SKM-1 treated with dmso at 0.1 percent for 144 hours (cell line): ENCODE data around the gene CHD6.

ENCODE experiments used
- DNase-seq: peaks from one replicate; lab custom pipeline; 2025; ENCODE audit not compliant: unreplicated experiment; lab: John Stamatoyannopoulos, UW

The CHD6 gene

GRCh38 chr20:41617902-41618806 is at the start of gene CHD6:
CHD6 (minus strand) TSS chr20:41618377; CDS start chr20:41551337, 67,040 bp downstream.
- DNase-seq = peak; percentile 92

- no peak for DNase-seq
Measured at GRCh38 chr20:41664584-41664983, 46.4 kb upstream of the CHD6 start.

DNA sequence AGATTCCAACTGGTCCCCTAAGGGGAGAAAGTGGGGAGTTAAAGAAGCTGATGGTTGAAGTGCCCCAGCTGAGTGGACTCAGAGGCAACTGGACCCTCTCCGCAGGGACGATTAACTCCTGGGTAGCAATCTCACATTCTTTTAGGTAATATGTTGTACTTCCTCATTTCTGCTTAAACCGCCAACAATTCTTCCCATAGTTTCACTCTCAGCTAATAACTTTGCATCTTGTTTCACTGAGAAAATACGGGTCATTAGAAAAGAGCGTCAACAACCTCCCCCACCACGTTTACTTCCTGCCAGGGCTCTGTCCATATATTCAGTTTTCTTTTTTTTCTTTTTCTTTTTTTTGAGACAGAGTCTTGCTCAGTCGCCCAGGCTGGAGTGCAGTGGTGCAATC is 39.5 kb upstream of the CHD6 start:
- peak; percentile 17 for DNase-seq

DNA sequence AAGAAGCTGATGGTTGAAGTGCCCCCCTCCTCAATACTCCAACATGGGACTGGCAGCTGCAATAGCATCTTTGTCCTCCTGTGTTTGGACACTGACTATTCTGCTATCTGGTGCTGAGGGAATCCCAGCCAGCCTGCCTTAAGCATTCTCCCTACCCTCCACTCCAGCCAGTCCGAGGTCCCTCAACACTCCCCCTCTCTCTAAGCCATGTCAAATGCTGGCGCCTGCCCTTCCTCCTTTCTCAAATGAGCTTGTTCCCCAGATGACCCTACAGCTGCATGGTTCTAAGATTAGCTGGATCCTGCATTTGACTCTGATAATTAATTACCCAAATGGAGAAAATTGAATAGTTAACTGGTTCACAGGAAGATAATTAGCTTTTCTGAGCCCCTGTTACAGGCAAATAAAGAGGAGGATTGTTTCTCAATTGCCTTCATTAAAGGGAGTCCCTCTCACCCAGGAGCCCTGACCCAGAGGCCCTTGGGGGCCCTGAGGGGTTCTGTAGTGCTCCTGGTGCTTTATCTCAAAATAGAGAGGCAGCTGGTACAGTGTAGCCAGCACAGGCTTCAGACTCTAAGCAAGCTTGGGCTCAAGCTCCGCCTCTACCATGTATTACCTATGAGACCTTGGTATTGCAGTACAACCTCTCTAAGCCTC is 37.9 kb upstream of the CHD6 start:
- no peak for DNase-seq

DNA sequence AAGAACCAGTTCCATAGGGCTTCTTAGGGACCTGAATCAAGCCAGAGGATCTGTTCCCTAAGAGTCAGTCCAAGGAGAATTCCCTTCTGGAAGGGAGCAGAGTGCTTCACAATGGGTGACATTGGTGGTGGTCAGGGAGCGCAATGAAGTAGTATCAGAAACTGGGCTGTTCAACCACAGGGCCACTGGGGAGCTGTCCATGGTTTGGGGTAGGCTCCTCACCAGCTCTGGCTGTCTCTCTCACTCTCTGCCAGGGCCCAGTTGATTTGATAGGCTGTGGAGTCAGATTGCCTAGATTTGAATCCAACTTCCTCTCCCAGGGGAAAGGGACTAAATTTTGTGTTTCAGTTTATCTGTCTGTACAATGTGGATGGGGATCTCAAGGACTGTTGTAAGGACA is 36.7 kb upstream of the CHD6 start:
- no peak for DNase-seq

DNA sequence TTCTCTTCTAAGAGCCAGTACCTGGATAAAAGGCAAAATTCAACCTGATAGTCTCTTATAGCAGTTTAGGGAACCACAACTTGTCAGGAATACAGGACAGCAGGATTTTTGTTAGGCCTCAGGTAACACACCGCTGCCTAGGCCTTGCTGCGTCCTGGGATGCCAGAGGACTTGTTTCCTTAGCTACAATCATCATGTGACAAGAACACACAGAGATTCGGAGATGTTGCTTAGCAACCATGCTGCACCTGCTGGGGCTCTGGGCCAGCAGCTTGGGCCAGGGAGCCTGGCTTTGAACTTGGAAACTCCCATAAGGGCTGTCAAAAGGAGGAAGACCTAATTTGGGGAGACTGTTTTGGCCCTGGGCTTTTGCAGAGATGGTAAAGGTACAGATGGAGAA is 36.1 kb upstream of the CHD6 start:
- no peak for DNase-seq

DNA sequence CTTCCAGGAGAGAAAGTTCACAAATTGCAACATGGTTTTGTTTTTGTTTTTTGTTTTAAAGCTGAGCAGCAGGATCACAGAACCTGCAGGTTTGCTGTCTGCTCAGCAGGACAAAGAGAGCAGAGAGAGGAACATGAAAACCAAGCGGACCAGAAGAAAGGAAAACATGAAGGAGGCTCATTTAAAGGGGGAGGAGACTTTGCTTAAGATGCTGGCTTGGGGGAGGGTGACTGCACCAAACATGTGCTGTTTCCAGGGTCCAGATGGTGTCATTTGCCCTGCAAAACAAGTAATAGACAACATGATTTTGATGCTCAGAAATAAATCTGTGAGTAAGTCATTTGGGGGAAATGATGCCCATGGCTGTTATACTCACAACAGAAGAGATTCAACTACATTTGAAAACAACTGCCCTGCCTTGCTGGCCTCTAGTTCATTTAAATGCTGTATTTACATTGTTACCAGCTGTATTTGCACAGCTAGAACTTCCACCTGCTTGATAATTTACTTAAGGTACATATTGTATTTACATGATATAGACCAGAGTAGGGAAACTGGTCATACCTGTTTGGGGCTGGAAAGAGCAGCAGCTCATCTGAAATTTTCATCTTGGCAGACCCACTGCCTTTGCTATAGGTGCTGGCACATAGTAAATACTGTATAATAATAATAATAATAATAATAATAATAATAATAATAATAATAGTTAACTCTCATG is 32.2 kb upstream of the CHD6 start:
- no peak for DNase-seq

DNA sequence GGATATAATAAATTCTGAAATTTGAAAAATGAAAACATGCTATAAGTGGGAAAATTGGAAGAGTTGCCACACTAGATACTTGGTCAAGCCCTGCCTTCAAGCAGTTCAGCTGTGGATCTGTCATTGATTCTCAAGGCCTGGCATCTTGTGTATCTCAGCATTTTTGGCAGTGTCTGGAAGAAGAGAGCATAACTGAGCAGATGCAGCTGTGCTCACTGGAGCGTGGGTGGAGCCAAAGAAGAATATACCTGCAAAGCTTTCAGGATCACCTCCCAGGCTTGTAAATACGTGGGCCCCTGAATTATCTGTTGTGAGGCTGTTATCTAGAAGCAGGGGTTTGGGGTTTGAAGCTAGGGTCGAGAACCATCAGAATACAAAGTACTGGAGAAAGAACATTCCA is 31.3 kb upstream of the CHD6 start:
- no peak for DNase-seq

GRCh38 chr20:41645372-41645771 is 27.2 kb upstream of the CHD6 start:
- no peak for DNase-seq

DNA sequence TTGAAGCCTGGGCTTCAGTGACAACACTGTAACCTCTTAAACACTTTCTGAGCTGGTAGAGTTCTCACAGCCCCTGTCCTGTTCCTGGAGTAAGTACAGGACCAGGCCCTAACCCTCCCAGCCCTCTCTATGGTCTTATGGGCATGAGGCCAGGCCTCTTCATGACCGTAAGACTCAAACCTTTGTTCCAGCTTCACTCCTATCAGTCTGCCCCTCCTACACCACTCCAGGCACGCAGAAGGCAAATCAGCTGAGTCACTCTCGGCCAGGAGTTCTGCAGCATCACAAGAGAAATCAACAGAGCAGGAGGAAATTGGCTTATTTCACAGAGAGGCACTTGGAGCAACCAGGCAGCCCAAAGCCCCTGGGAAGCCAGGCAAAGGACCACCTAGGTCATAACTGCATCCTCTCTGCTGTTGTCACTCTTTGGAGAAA is 25.3 kb upstream of the CHD6 start:
- DNase-seq = no peak

GRCh38 chr20:41639630-41640029 is 21.5 kb upstream of the CHD6 start:
- DNase-seq = no peak

- DNase-seq = no peak
Measured at GRCh38 chr20:41638456-41638855, 20.3 kb upstream of the CHD6 start.

- no peak for DNase-seq
Measured at GRCh38 chr20:41635158-41635557, 17.0 kb upstream of the CHD6 start.

- peak; percentile 43 for DNase-seq
Measured at GRCh38 chr20:41632896-41633295, 14.7 kb upstream of the CHD6 start.

DNA sequence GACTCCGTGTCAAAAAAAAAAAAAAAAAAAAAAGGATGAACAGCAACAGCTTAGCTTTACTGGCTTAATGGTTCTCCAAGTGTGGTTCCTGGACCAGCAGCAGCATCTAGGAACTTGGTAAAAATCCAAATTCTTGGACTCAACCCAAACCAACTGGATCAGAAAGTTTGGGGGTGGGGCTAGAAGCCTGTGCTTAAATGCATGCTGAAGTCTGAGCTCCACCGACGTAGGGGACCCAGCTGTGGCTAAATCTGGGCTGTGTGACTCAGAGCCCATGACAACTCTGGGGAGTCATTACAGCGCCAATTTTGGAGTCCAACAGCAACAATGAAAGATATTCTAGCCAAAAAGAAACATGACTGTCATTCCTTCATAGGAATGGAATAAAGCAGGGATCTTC is 13.6 kb upstream of the CHD6 start:
- no peak for DNase-seq

DNA sequence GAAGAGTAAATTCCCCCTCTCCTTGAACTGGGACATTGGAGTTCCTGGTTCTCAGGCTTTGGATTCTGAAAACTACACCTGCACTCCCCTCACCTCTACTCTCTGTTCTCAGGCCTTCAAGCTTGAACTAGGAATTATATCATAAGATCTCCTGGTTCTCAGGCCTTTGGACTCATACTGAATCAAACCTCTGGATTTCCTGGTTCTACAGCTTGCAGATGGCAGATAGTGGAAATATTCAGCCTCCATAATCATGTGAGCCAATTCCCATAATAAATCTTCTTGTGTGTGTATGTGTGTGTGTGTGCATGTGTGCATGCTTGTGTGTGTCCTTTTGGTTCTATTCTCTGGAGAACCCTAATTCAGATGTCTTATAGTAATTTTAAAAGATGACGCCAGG is 12.7 kb upstream of the CHD6 start:
- DNase-seq = no peak

GRCh38 chr20:41627611-41628244 is 9.6 kb upstream of the CHD6 start:
- no peak for DNase-seq

DNA sequence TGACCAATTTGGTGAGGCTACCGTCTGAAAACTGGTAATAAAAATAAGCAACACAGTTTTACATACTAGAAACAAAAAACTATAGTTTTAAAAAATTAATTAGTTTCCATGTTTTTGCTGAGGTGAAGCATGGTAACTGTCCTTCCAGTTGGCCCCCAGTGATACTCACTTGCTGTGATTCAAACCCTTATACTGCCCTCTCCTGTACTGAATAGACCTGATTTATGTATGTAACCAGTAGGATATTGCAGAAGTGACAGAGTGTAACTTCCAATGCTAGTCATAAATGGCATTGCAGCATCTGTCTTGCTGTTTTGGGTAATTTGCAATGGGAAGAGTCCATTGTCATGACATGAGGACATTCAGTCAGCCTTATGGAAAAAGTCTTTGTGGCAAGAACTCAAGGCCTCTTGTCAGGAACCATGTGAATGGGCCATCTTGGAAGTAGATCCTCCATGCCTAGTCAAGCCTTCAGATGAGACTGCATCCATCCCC is 8.9 kb upstream of the CHD6 start:
- no peak for DNase-seq

GRCh38 chr20:41623625-41624375 is 5.6 kb upstream of the CHD6 start:
- no peak for DNase-seq

GRCh38 chr20:41622584-41622983 is 4.4 kb upstream of the CHD6 start:
- no peak for DNase-seq
